HCT116 (cell line): ENCODE measurements around the gene C16orf90.

Source experiments
- CTCF ChIP-seq, 3 experiments: fragments of 200-600 bp in 1 of 3; sonication (generic) in 1 of 3; IDR thresholded peaks in 2 of 3; conservative IDR thresholded peaks in 1 of 3; 2 replicates each; pipeline ENCODE4 v1.5.1; 2012 to 2017; ENCODE audit warnings: low read depth in 2 of 3, low read length in 2 of 3, antibody characterized with exemption in 1 of 3, borderline replicate concordance in 1 of 3, control low read depth in 1 of 3, mild to moderate bottlenecking in 1 of 3, mixed read lengths in 1 of 3, mixed run types in 1 of 3, moderate library complexity in 1 of 3; ENCODE audit not compliant: insufficient read depth in 1 of 3
- EGR1 ChIP-seq: IDR thresholded peaks from 2 replicates; pipeline ENCODE4 v1.6.1; 2012; ENCODE audit warnings: low read depth
- EZH2 ChIP-seq: fragments of 200-600 bp; sonication (generic); IDR thresholded peaks from 2 replicates; pipeline ENCODE4 v1.6.1; 2017; ENCODE audit warnings: antibody characterized with exemption, mixed run types
- POLR2A ChIP-seq: IDR thresholded peaks from 2 replicates; pipeline ENCODE4 v1.7.0; 2011; ENCODE audit warnings: borderline replicate concordance; ENCODE audit not compliant: insufficient read depth, insufficient read length; ENCODE audit errors: extremely low read depth
- POLR2AphosphoS5 ChIP-seq: IDR thresholded peaks from 2 replicates; pipeline ENCODE4 v1.6.1; 2011; ENCODE audit warnings: mild to moderate bottlenecking, low read depth, low read length, moderate library complexity

GRCh38 chr16:3530371-3530914 is 35.2 kb upstream of the C16orf90 start:
- TF ChIP-seq CTCF (IDR thresholded peaks at IDR 0.05 in 2 of 3, conservative IDR thresholded peaks at IDR 0.05 in 1 of 3; ENCODE audit: borderline replicate concordance in 1 of 3, insufficient read depth in 1 of 3, low read depth in 2 of 3, low read length in 2 of 3) (no peak), POLR2A (no peak), EGR1 (no peak), EZH2 (no peak), POLR2AphosphoS5 (no peak)
